Measurements from ENCODE around the gene CLCA1. TPM values are rescaled to one million over a fixed set of nuclear protein-coding genes. Genes with fewer than 3 reads are reported as not detected.
"Not testable (repeated sequence)": the region's sequence is repeated elsewhere in the genome, so short reads cannot be mapped to it uniquely, and the experiment has no call there.

Gene CLCA1
- total RNA-seq, 1 donor from 2014 or later = not detected

DNA sequence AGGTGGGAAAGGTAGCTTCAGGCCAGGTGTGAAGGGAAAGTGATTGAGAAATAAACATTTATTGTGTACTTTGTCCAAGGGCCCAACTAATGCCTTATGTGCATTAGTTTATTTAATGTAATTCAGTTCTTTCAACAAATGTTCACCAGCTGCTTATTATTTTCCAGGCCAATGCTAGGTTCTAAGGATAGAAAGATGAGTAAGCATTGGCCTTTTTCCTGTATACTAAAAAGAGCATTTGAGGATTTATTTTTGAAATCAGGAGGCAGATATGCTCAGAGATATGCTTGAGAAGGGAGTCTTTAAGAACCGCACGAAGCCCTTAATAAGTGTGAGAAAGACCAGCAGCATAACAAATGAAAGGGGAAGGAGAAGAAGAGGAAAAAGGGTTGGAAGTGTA, 32.0 kb downstream of the CLCA1 start:
- no peaks in the 10 kb centered on the region for H3K36me3 Mint-ChIP-seq (ENCODE audit: unreplicated experiment)
- H3K27me3 Mint-ChIP-seq (ENCODE audit: unreplicated experiment) = peaks cover 2% of the 10 kb centered on the region
- H3K4me3 Mint-ChIP-seq (ENCODE audit: unreplicated experiment) = no peak overlapping the region
- peaks cover 6% of the 10 kb centered on the region for H3K4me1 Mint-ChIP-seq (ENCODE audit: low read depth, unreplicated experiment)
- no peak overlapping the region for H3K27ac Mint-ChIP-seq (ENCODE audit: unreplicated experiment)
- TF ChIP-seq, protein P1, sequence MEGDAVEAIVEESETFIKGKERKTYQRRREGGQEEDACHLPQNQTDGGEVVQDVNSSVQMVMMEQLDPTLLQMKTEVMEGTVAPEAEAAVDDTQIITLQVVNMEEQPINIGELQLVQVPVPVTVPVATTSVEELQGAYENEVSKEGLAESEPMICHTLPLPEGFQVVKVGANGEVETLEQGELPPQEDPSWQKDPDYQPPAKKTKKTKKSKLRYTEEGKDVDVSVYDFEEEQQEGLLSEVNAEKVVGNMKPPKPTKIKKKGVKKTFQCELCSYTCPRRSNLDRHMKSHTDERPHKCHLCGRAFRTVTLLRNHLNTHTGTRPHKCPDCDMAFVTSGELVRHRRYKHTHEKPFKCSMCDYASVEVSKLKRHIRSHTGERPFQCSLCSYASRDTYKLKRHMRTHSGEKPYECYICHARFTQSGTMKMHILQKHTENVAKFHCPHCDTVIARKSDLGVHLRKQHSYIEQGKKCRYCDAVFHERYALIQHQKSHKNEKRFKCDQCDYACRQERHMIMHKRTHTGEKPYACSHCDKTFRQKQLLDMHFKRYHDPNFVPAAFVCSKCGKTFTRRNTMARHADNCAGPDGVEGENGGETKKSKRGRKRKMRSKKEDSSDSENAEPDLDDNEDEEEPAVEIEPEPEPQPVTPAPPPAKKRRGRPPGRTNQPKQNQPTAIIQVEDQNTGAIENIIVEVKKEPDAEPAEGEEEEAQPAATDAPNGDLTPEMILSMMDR (IDR thresholded peaks at IDR 0.05; ENCODE audit: partially characterized antibody, unreplicated experiment) = no peak
- DNase-seq = no peak
- H3K9me3 Mint-ChIP-seq (ENCODE audit: unreplicated experiment) = no peaks in the 10 kb centered on the region

DNA sequence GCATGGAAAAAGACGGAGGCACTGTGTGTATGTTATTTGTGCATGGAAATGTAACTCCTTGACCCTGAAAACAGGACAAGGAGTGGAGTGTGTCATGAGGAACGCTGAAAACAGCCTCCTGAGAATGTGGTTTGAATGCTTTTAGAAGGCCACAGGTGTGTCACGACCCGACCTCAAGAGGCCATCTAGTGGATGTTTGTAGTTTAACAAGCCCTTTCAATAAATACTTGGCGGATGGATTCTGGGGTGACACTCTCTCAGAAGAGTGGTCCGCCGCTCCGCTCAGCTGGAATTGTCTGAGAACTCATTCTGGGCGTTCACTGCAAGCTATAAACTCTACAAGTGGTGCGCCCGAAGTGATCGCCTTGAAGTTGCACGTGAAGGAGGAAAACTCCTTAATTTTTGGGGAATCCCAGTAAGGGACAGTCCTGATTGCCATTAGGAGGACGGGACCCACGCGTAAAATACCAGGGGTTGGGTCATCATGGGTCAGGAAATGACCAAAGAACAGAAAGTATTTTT, 33.5 kb downstream of the CLCA1 start:
- not testable (repeated sequence) for H3K4me1 Mint-ChIP-seq (ENCODE audit: low read depth, unreplicated experiment); H3K36me3 Mint-ChIP-seq (ENCODE audit: unreplicated experiment); DNase-seq; H3K27me3 Mint-ChIP-seq (ENCODE audit: unreplicated experiment); H3K9me3 Mint-ChIP-seq (ENCODE audit: unreplicated experiment); H3K27ac Mint-ChIP-seq (ENCODE audit: unreplicated experiment)
- H3K4me3 Mint-ChIP-seq (ENCODE audit: unreplicated experiment) = peak overlapping the region; percentile 79
- TF ChIP-seq, protein P1 (IDR thresholded peaks at IDR 0.05; ENCODE audit: partially characterized antibody, unreplicated experiment) = peak; percentile 62

DNA sequence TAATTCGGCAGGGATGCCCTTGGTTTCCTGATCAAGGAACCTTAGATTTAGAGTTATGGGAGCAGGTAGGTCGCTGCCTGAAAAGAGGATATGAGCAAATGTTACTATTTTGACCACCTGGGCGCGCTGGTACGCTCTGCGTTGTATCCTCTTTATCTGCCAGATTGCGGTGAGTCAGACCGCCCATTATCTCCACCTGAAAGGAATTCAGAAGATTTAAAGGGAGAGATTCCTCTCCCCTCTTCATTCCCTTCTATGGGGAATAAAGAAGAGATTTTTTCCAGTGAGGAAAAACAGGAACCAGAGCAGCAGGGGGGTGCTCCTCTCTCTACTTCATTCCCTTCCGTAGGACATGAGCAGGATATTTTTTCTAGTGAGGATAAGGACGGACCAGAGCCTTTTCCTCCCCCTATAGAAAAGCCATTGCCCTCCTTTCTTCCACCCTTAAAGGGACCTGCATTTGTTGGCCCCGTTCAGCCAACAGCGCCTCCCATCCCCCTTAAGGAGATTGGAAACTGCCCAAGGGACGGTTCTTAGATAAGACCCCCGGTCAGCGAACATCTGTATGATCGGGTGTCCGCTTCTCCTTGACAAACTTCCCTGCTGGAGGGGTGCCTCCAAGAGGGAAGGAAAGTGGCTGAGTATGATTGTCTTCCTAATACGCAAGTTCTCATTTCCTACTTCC, 34.1 kb downstream of the CLCA1 start:
- Mint-ChIP-seq H3K36me3 (ENCODE audit: unreplicated experiment) (no peaks in the 10 kb centered on the region), H3K4me1 (ENCODE audit: low read depth, unreplicated experiment) (peaks cover 6% of the 10 kb centered on the region), H3K4me3 (ENCODE audit: unreplicated experiment) (peak overlapping the region; percentile 79), H3K27ac (ENCODE audit: unreplicated experiment) (no peak overlapping the region), H3K27me3 (ENCODE audit: unreplicated experiment) (peaks cover 2% of the 10 kb centered on the region), H3K9me3 (ENCODE audit: unreplicated experiment) (no peaks in the 10 kb centered on the region)
- DNase-seq = no peak
- TF ChIP-seq, protein P1 (IDR thresholded peaks at IDR 0.05; ENCODE audit: partially characterized antibody, unreplicated experiment) = no peak

DNA sequence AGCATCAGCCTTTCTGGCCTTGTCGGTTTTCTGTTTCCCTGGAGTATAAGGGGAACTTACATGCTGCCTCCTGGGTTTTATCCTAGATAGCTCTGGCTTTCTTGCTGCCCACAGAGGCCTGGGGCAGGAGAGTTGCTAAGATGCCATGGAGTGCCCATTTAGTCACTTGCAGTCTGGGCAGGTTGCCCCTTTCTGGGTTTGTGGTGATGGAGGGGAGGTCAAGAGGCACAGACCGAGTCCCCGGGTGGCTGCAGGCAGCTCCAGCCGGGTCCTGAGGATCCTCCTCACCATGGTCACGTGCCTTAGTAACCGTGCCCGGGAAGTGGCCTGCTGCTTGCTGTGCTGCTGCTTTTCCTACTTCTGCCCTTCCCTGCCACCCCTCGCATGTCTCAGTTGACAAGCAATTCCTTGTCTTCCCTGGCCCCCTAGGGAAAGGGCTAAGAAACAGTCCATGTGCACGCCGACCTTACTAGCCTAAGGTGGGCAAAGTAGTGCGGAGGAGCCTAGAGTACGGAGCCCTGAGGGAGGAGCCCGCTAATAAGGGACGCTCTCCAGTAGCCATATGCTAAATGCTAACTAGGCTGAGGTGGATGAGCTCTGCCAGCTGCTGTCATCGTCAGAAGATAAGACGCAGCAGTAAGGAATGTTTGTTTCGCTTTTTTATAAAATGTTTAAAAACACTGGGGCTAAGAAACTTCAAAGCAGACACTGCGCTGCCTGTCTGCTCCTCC, 34.8 kb downstream of the CLCA1 start:
- H3K4me1 Mint-ChIP-seq (ENCODE audit: low read depth, unreplicated experiment) = peaks cover 6% of the 10 kb centered on the region
- no peaks in the 10 kb centered on the region for H3K9me3 Mint-ChIP-seq (ENCODE audit: unreplicated experiment)
- no peaks in the 10 kb centered on the region for H3K36me3 Mint-ChIP-seq (ENCODE audit: unreplicated experiment)
- TF ChIP-seq, protein P1 (IDR thresholded peaks at IDR 0.05; ENCODE audit: partially characterized antibody, unreplicated experiment) = no peak
- peaks cover 2% of the 10 kb centered on the region for H3K27me3 Mint-ChIP-seq (ENCODE audit: unreplicated experiment)
- peak; percentile 22 for DNase-seq
- peak overlapping the region; percentile 71 for H3K4me3 Mint-ChIP-seq (ENCODE audit: unreplicated experiment)
- no peak overlapping the region for H3K27ac Mint-ChIP-seq (ENCODE audit: unreplicated experiment)

DNA sequence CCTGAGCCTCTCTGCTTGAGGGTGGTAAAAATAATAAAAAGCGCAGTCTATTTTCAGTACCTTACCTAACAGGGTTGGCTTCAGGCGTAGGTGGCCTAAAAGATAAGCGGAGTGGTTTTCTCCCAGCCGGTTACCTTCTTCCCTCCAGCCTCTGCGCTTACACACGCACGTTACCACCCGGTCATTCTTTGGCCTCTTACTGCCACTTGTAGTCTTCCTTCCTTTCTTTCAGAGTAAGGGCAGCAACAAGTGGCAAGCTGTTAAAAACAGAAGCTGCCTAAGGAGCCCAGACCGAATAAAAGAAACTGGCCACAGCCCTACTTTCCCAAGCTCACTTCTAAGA, 35.4 kb downstream of the CLCA1 start:
- no peak for DNase-seq
- Mint-ChIP-seq H3K9me3 (ENCODE audit: unreplicated experiment) (no peaks in the 10 kb centered on the region), H3K4me1 (ENCODE audit: low read depth, unreplicated experiment) (peaks cover 6% of the 10 kb centered on the region), H3K27ac (ENCODE audit: unreplicated experiment) (no peak overlapping the region), H3K36me3 (ENCODE audit: unreplicated experiment) (no peaks in the 10 kb centered on the region), H3K27me3 (ENCODE audit: unreplicated experiment) (peaks cover 2% of the 10 kb centered on the region), H3K4me3 (ENCODE audit: unreplicated experiment) (no peak overlapping the region)
- TF ChIP-seq, protein P1 (IDR thresholded peaks at IDR 0.05; ENCODE audit: partially characterized antibody, unreplicated experiment) = no peak
